ENCODE data around the gene CAMK1.

DNA sequence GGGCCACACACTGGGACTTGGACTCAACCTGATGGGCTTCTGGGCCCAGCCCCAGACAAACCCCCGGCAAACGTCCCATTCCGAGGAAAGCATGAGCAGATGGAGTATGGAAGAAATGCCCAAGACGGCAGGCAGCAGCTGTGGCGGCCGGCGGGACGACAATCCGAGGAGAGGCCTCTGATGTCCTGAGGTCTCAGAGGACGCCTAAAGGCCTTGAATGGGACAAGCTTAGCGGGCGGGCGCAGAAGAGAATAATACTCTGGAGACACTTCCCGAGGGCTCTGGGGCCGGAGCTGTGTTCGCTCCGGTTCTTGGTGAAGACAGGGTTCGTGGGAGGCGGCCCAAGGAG is 20.5 kb downstream of the CAMK1 start:
- no peak for TF ChIP-seq POLR2AphosphoS5 (IDR thresholded peaks at IDR 0.05; ENCODE audit: insufficient read depth, low read depth, low read length)
- TF ChIP-seq, protein P1, sequence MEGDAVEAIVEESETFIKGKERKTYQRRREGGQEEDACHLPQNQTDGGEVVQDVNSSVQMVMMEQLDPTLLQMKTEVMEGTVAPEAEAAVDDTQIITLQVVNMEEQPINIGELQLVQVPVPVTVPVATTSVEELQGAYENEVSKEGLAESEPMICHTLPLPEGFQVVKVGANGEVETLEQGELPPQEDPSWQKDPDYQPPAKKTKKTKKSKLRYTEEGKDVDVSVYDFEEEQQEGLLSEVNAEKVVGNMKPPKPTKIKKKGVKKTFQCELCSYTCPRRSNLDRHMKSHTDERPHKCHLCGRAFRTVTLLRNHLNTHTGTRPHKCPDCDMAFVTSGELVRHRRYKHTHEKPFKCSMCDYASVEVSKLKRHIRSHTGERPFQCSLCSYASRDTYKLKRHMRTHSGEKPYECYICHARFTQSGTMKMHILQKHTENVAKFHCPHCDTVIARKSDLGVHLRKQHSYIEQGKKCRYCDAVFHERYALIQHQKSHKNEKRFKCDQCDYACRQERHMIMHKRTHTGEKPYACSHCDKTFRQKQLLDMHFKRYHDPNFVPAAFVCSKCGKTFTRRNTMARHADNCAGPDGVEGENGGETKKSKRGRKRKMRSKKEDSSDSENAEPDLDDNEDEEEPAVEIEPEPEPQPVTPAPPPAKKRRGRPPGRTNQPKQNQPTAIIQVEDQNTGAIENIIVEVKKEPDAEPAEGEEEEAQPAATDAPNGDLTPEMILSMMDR (IDR thresholded peaks at IDR 0.05; ENCODE audit: extremely low read depth in 1 of 2, insufficient read depth in 1 of 2, low read depth in 1 of 2, low read length in 2 of 2) = no peak
- TF ChIP-seq POLR2A (IDR thresholded peaks at IDR 0.05; ENCODE audit: low read depth, low read length) = no peak
- TF ChIP-seq EZH2 (IDR thresholded peaks at IDR 0.05; ENCODE audit: borderline replicate concordance, low read depth, low read length, severe bottlenecking) = no peak
